Vagina (tissue), 2 donors: ENCODE results near the gene ARL17A.
"Not testable (repeated sequence)": the region's sequence is repeated elsewhere in the genome, so short reads cannot be mapped to it uniquely, and the experiment has no call there.

ENCODE experiments used
- POLR2AphosphoS5 ChIP-seq, 2 donors: sonication (generic); formaldehyde crosslinking; IDR thresholded peaks; one replicate each; pipeline ENCODE4 v1.9.0; 2017; ENCODE audit warnings: antibody characterized with exemption in 2 of 2, mild to moderate bottlenecking in 2 of 2, low read depth in 1 of 2; ENCODE audit not compliant: insufficient read depth in 1 of 2
- TF ChIP-seq, protein P1 (sequence below), 3 experiments: fragments of 450-650 bp in 2 of 3; fragments of 200-600 bp in 1 of 3; sonication (generic) in 1 of 3; IDR thresholded peaks; one replicate each; pipeline ENCODE4 v1.5.1; 2017 to 2019; ENCODE audit warnings: antibody characterized with exemption in 3 of 3, mild to moderate bottlenecking in 2 of 3, moderate library complexity in 2 of 3

DNA sequence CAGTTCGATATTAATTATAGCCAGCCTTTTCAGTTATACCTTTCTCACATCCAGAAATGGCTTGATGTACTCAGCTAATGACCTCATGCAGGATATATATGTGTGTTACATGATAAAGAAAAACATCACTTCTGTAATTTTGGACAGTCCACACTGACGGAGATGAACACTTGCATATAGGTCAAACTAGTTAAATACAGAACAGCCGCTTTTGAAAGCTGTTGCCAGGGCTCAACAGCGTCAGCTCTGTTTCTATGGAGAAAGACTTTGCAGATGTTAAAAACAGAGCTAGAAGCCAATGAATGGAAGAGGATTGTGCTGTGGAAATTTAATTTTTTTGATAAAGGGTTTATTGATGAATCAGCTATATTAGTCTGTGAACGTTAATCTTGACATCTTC, 111.9 kb downstream of the ARL17A start:
- TF ChIP-seq, protein P1, sequence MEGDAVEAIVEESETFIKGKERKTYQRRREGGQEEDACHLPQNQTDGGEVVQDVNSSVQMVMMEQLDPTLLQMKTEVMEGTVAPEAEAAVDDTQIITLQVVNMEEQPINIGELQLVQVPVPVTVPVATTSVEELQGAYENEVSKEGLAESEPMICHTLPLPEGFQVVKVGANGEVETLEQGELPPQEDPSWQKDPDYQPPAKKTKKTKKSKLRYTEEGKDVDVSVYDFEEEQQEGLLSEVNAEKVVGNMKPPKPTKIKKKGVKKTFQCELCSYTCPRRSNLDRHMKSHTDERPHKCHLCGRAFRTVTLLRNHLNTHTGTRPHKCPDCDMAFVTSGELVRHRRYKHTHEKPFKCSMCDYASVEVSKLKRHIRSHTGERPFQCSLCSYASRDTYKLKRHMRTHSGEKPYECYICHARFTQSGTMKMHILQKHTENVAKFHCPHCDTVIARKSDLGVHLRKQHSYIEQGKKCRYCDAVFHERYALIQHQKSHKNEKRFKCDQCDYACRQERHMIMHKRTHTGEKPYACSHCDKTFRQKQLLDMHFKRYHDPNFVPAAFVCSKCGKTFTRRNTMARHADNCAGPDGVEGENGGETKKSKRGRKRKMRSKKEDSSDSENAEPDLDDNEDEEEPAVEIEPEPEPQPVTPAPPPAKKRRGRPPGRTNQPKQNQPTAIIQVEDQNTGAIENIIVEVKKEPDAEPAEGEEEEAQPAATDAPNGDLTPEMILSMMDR (IDR thresholded peaks at IDR 0.05): not testable (repeated sequence)
- TF ChIP-seq POLR2AphosphoS5 (IDR thresholded peaks at IDR 0.05; ENCODE audit: insufficient read depth in 1 of 2, low read depth in 1 of 2): not testable (repeated sequence)
